H9 (cell line): ENCODE results near the gene ZNF664. TPM values are rescaled to one million over a fixed set of nuclear protein-coding genes. Genes with fewer than 3 reads are reported as not detected.

Source experiments
- DNase-seq: peaks from one replicate; pipeline ENCODE4 v3.0.0-alpha.2; 2017
- H2AFZ ChIP-seq: one replicate; pipeline ENCODE4 v1.6.1; 2013; ENCODE audit warnings: mild to moderate bottlenecking, low read length, control low read depth, moderate library complexity
- H2AK5ac ChIP-seq: 2 replicates; pipeline ENCODE4 v1.6.1; 2013; ENCODE audit warnings: low read length, control low read depth, mixed read lengths; ENCODE audit not compliant: insufficient read length
- H2BK120ac ChIP-seq: one replicate; pipeline ENCODE4 v1.6.1; 2013; ENCODE audit warnings: low read depth, mild to moderate bottlenecking, low read length, control low read depth, inconsistent platforms; ENCODE audit not compliant: poor library complexity, severe bottlenecking
- H2BK12ac ChIP-seq: 2 replicates; pipeline ENCODE4 v1.6.1; 2013; ENCODE audit warnings: low read length, control low read depth, mixed read lengths, low read depth; ENCODE audit not compliant: insufficient read length
- H2BK15ac ChIP-seq: 2 replicates; pipeline ENCODE4 v1.6.1; 2013; ENCODE audit warnings: low read depth, low read length, control low read depth
- H2BK20ac ChIP-seq: one replicate; pipeline ENCODE4 v1.6.1; 2013; ENCODE audit warnings: low read depth, mild to moderate bottlenecking, low read length, control low read depth, inconsistent platforms; ENCODE audit not compliant: poor library complexity, severe bottlenecking
- H2BK5ac ChIP-seq: 2 replicates; pipeline ENCODE4 v1.6.1; 2013; ENCODE audit warnings: low read length, control low read depth, mixed read lengths; ENCODE audit not compliant: insufficient read length
- H3K14ac ChIP-seq: 2 replicates; pipeline ENCODE4 v1.6.1; 2013; ENCODE audit warnings: low read length, control low read depth; ENCODE audit not compliant: insufficient read depth
- H3K18ac ChIP-seq: 2 replicates; pipeline ENCODE4 v1.6.1; 2013; ENCODE audit warnings: low read depth, mild to moderate bottlenecking, mixed read lengths, low read length, control low read depth; ENCODE audit not compliant: insufficient read length
- H3K23ac ChIP-seq: 2 replicates; pipeline ENCODE4 v1.6.1; 2013; ENCODE audit warnings: low read length, control low read depth, mixed read lengths, low read depth; ENCODE audit not compliant: insufficient read length
- H3K23me2 ChIP-seq: 2 replicates; pipeline ENCODE4 v1.6.1; 2013; ENCODE audit warnings: low read depth, mild to moderate bottlenecking, mixed read lengths, low read length, control low read depth; ENCODE audit not compliant: insufficient read length, poor library complexity, severe bottlenecking
- H3K27ac ChIP-seq: 2 replicates; pipeline ENCODE4 v1.5.1; 2013; ENCODE audit warnings: low read length, control low read depth, mixed read lengths, low read depth; ENCODE audit not compliant: insufficient read length
- H3K27me3 ChIP-seq: 2 replicates; pipeline ENCODE4 v1.6.1; 2013; ENCODE audit warnings: low read length, control low read depth, inconsistent platforms; ENCODE audit not compliant: insufficient read depth
- H3K4ac ChIP-seq: 2 replicates; pipeline ENCODE4 v1.6.1; 2013; ENCODE audit warnings: low read depth, mild to moderate bottlenecking, control low read depth, inconsistent platforms, low read length, moderate library complexity
- H3K4me1 ChIP-seq: 2 replicates; pipeline ENCODE4 v1.6.1; 2013; ENCODE audit warnings: low read length, control low read depth, inconsistent platforms; ENCODE audit not compliant: insufficient read depth
- H3K4me2 ChIP-seq: 2 replicates; pipeline ENCODE4 v1.6.1; 2013; ENCODE audit warnings: low read length, control low read depth, mixed read lengths; ENCODE audit not compliant: insufficient read length, insufficient read depth
- H3K56ac ChIP-seq: 2 replicates; pipeline ENCODE4 v1.6.1; 2013; ENCODE audit warnings: low read depth, mild to moderate bottlenecking, mixed read lengths, low read length, control low read depth; ENCODE audit not compliant: insufficient read length
- H3K79me1 ChIP-seq: 2 replicates; pipeline ENCODE4 v1.6.1; 2013; ENCODE audit warnings: low read depth, mild to moderate bottlenecking, moderate library complexity, low read length, control low read depth, inconsistent platforms; ENCODE audit not compliant: insufficient read depth, poor library complexity, severe bottlenecking
- H3K79me2 ChIP-seq: 2 replicates; pipeline ENCODE4 v1.6.1; 2013; ENCODE audit warnings: low read length, control low read depth, inconsistent platforms; ENCODE audit not compliant: insufficient read depth
- H3K9ac ChIP-seq: 2 replicates; pipeline ENCODE4 v1.6.1; 2013; ENCODE audit warnings: low read length, control low read depth, mixed read lengths; ENCODE audit not compliant: insufficient read length; ENCODE audit errors: extremely low read depth
- H3K9me3 ChIP-seq: one replicate; pipeline ENCODE4 v1.6.1; 2013; ENCODE audit warnings: low read depth, low read length, inconsistent platforms; ENCODE audit not compliant: control insufficient read depth
- H3T11ph ChIP-seq: one replicate; pipeline ENCODE4 v1.6.1; 2013; ENCODE audit warnings: mild to moderate bottlenecking, low read length, control low read depth, inconsistent platforms
- H4K20me1 ChIP-seq: one replicate; pipeline ENCODE4 v1.6.1; 2013; ENCODE audit not compliant: control insufficient read depth, insufficient read length, insufficient read depth
- H4K5ac ChIP-seq: 2 replicates; pipeline ENCODE4 v1.6.1; 2013; ENCODE audit warnings: low read depth, mild to moderate bottlenecking, mixed read lengths, low read length, control low read depth; ENCODE audit not compliant: insufficient read length
- H4K8ac ChIP-seq: replicated peaks from 2 replicates; pipeline ENCODE4 v1.6.1; 2013; ENCODE audit warnings: low read length, control low read depth, mixed read lengths, low read depth; ENCODE audit not compliant: insufficient read length
- H4K91ac ChIP-seq: 2 replicates; pipeline ENCODE4 v1.6.1; 2013; ENCODE audit warnings: low read depth, mild to moderate bottlenecking, moderate library complexity, mixed read lengths, low read length, control low read depth; ENCODE audit not compliant: insufficient read length
- H3K27ac Mint-ChIP-seq, 3 experiments: 2 replicates in 2 of 3; 3 replicates in 1 of 3; pipeline ENCODE4 v1.8.0; 2020 to 2021; ENCODE audit warnings: mixed read lengths in 3 of 3, mild to moderate bottlenecking in 1 of 3, moderate library complexity in 1 of 3
- H3K27me3 Mint-ChIP-seq: 2 replicates; pipeline ENCODE4 v1.8.0; 2021; ENCODE audit warnings: low read depth, mild to moderate bottlenecking, moderate library complexity, mixed read lengths
- H3K36me3 Mint-ChIP-seq, 3 experiments: 2 replicates in 2 of 3; 3 replicates in 1 of 3; pipeline ENCODE4 v1.8.0; 2020 to 2021; ENCODE audit warnings: low read depth in 3 of 3, mixed read lengths in 3 of 3; ENCODE audit not compliant: insufficient read depth in 1 of 3
- H3K4me1 Mint-ChIP-seq, 2 experiments: 2 replicates each; pipeline ENCODE4 v1.8.0; 2020; ENCODE audit warnings: mixed read lengths in 2 of 2
- H3K4me3 Mint-ChIP-seq, 2 experiments: 2 replicates in 1 of 2; 3 replicates in 1 of 2; pipeline ENCODE4 v1.8.0; 2020 to 2021; ENCODE audit warnings: mild to moderate bottlenecking in 2 of 2, mixed read lengths in 2 of 2, moderate library complexity in 1 of 2
- H3K9me3 Mint-ChIP-seq, 2 experiments: 2 replicates in 1 of 2; 3 replicates in 1 of 2; pipeline ENCODE4 v1.8.0; 2020; ENCODE audit warnings: mild to moderate bottlenecking in 2 of 2, mixed read lengths in 2 of 2, moderate library complexity in 1 of 2
- WGBS: extraction: QIAGEN DNeasy Blood & Tissue Kit; methylation state at CpG from one replicate; pipeline ENCODE4 v1.1.7; 2013; ENCODE audit warnings: missing lambda C conversion rate, low lambda C conversion rate, mixed read lengths; ENCODE audit not compliant: insufficient read length; ENCODE audit errors: extremely low coverage; 5-methylcytosine and 5-hydroxymethylcytosine counted together
- total RNA-seq: library from RNA; stranded (reverse); gene quantifications from 2 replicates; pipeline ENCODE4 v1.2.1, GENCODE V29; 2021
- TF ChIP-seq, protein P1 (sequence below): fragments of 200-600 bp; sonication (generic); conservative IDR thresholded peaks from 3 replicates; pipeline ENCODE4 v1.8.0; 2021; ENCODE audit warnings: antibody characterized with exemption, mild to moderate bottlenecking

ZNF664 gene
- total RNA-seq, 1 experiment from 2014 or later, result 29.5 TPM

DNA sequence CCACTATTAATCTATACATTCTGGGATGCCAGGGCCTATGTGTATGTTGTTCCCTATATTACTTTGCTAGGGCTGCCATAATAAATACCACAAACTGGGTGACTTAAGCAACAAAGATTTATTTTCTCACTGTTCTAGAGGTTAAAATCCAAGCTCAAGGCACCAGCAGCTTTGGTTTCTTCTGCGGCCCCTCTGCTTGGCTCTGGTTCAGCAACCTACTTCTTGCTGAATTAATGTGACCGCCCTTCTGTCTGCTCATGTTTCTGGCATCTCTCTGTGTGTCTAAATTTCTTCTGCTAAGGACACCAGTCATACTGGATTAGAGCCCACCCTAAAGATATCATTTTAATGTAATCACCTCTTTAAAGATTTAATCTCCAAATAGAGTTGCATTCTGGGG, 84.7 kb downstream of the ZNF664 start:
- no peak overlapping the region for H3K4ac ChIP-seq
- H2BK5ac ChIP-seq, result no peak overlapping the region
- no peak overlapping the region for H4K5ac ChIP-seq
- no peak overlapping the region for H2BK15ac ChIP-seq
- WGBS, result no CpG with 5 or more reads among the region's 2 CpGs
- H3K9me3 ChIP-seq, result no peaks in the 10 kb centered on the region
- H4K8ac ChIP-seq, result no peak overlapping the region
- H2AK5ac ChIP-seq, result no peak overlapping the region
- no peak overlapping the region for H3K14ac ChIP-seq
- H3K27me3 ChIP-seq, result no peaks in the 10 kb centered on the region
- H3K27me3 Mint-ChIP-seq, result peaks cover 4% of the 10 kb centered on the region; the same call in 1 of the 2 replicates
- no peak overlapping the region for H3K9ac ChIP-seq
- no peaks in the 10 kb centered on the region for H4K20me1 ChIP-seq
- no peak overlapping the region for H3K18ac ChIP-seq
- peaks cover 6 to 7% of the 10 kb centered on the region in 2 experiments; a peak in 2 of 5 replicates for H3K9me3 Mint-ChIP-seq
- no peak overlapping the region for H3K4me3 Mint-ChIP-seq
- no peak overlapping the region for H4K91ac ChIP-seq
- no peak overlapping the region for H2BK120ac ChIP-seq
- no peak overlapping the region for H3K27ac Mint-ChIP-seq
- H2BK20ac ChIP-seq, result no peak overlapping the region
- H3K4me1 Mint-ChIP-seq, result peaks cover 11% of the 10 kb centered on the region in 2 experiments
- no peak overlapping the region for H2BK12ac ChIP-seq
- H3K27ac ChIP-seq, result no peak overlapping the region
- no peak overlapping the region for H3K23ac ChIP-seq
- no peaks in the 10 kb centered on the region for H3K79me1 ChIP-seq
- no peaks in the 10 kb centered on the region for H3K23me2 ChIP-seq
- peaks cover 2% of the 10 kb centered on the region; the same call in 1 of the 2 replicates for H3K4me1 ChIP-seq
- H3K4me2 ChIP-seq, result no peak overlapping the region
- peaks cover 0 to 3% (median 3%) of the 10 kb centered on the region in 3 experiments; a peak in 2 of 7 replicates for H3K36me3 Mint-ChIP-seq
- H3K56ac ChIP-seq, result no peak overlapping the region
- no peaks in the 10 kb centered on the region for H3K79me2 ChIP-seq
- TF ChIP-seq, protein P1, sequence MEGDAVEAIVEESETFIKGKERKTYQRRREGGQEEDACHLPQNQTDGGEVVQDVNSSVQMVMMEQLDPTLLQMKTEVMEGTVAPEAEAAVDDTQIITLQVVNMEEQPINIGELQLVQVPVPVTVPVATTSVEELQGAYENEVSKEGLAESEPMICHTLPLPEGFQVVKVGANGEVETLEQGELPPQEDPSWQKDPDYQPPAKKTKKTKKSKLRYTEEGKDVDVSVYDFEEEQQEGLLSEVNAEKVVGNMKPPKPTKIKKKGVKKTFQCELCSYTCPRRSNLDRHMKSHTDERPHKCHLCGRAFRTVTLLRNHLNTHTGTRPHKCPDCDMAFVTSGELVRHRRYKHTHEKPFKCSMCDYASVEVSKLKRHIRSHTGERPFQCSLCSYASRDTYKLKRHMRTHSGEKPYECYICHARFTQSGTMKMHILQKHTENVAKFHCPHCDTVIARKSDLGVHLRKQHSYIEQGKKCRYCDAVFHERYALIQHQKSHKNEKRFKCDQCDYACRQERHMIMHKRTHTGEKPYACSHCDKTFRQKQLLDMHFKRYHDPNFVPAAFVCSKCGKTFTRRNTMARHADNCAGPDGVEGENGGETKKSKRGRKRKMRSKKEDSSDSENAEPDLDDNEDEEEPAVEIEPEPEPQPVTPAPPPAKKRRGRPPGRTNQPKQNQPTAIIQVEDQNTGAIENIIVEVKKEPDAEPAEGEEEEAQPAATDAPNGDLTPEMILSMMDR, result no peak
- H2AFZ ChIP-seq, result no peak overlapping the region
- no peak for DNase-seq
- H3T11ph ChIP-seq, result no peak overlapping the region
